Right ventricle myocardium superior (tissue), 1 donor: ENCODE results near the gene CIDEA. TPM values are rescaled to one million over a fixed set of nuclear protein-coding genes. Genes with fewer than 3 reads are reported as not detected.
A peak's percentile ranks its signal among the peaks of the same experiment; 100 is the strongest.

Experiments used
- ATAC-seq: fragments of 200-7000 bp; cut with Tn5 transposase; one replicate; pipeline ENCODE4 v1.9.1; 2020; ENCODE audit warnings: mild to moderate bottlenecking; ENCODE audit not compliant: poor library complexity
- DNase-seq: peaks from one replicate; pipeline ENCODE4 v3.0.0-alpha.2; 2020
- intact Hi-C: fragments of 100-400 bp; cut with DNase I; formaldehyde crosslinking; loops from one replicate; pipeline ENCODE4 v1.11.2; 2022
- total RNA-seq: library from RNA; stranded (reverse); fragmentation: NEBNext Ultra II Directional; extraction: Animal tissue kit (Norgen Biotek cat#: 25700); gene quantifications from one replicate; pipeline ENCODE4 v1.2.1, GENCODE V29; 2021
- donor health status: DM: no; HTN: yes; CAD: no; lungs with severe emphysema.

Gene CIDEA
- total RNA-seq, 1 donor from 2014 or later: 0.91 TPM

DNA sequence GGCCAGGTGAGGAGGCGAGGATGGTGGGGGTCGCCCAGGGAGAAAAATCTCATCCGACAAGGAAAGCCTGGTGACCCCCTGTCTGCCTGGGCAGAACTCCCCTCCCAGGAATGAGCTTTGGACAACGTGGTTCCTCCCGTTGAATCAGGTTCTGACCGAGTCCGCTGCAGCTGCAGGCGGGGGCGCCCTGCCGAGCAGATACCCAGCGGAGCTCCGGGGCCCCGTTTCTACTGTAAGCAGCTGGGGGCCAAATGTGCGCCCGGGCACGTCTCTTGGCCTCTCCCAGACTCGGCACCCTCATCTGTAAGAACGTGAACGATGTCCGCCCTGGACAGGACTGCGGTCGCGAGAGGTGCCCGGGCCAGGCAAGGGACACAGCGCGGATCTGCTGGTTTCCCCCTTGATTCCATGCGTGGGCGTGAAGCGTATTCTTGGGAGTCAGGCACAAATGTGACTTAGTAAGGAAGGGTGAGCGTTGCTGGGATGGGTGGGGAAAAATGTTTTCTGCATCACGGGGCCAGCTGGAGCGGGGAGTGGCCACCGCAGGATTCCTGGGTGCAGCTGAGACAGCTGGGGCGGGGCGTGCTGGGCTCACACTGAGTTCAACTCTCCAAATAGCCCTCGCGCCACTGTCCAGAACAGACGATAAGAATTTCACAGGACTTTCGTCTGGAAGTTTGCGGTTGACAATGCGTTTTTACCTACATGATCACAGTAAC lies 33.7 kb downstream of the CIDEA start:
- intact Hi-C loops: no loop called here
- peak; percentile 89 for DNase-seq

DNA sequence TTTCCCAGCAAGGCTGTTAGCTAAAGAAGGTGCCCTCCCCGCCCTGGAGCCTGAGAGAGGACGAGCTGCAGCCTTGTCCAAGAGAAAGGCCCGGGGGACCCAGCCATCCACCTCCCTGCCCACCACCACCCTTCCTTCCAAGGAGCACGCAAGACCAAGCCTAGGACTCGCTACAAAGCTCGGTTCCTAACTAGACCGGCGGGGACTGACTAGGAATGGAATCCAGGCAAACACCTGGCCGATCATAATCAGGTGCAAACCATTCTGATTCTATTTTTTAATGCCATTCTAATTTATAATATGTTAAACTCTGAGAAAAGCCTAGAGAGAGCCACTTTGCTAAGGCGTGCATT lies 34.2 kb downstream of the CIDEA start:
- intact Hi-C loops: no loop called here
- ATAC-seq (peak; percentile 22), DNase-seq (no peak)

More for the DNA sequence above, 33.7 kb downstream of the CIDEA start:
- peak; percentile 94 for ATAC-seq

DNA sequence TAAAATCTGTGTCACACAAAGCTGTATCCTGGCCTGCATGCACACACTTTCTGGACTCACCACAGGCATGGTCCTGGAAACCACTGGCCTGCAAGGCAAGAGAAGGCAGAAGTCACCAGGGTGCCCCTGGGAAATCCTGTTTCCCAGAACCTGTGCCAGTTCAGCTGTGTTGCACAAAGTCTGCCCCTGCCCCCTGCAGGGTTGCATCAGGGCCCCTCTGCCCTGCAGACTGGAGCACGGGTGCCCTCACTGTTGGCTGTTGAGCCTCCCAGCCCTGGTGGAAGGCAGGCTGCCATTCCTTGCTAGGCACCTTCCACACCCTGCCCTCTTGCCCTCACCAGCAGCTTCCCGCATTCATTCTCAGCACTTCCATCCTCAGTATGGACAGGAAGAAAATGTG lies 35.9 kb downstream of the CIDEA start:
- DNase-seq (no peak), ATAC-seq (no peak)
- intact Hi-C loops: no loop called here

DNA sequence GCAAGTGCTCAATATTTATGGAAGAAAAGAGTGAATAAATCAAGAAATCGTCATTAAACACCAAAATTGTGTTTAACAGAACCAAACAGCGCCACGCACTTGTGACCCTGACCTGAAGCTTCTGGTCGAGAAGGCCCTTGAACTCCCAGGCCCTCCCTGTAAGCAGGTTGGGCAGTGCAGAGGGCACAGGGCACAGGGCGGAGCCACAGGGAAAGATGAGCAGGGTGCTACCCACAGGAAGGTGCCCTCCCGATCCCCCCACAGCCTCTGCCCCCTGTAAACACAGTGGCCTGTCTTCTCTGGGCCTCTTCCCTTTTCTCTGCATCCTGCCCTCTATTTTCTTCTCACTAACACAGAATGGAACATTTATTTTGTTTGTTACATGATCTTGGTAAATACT lies 37.0 kb downstream of the CIDEA start:
- no peak for DNase-seq
- no peak for ATAC-seq
- intact Hi-C loops: no loop called here

DNA sequence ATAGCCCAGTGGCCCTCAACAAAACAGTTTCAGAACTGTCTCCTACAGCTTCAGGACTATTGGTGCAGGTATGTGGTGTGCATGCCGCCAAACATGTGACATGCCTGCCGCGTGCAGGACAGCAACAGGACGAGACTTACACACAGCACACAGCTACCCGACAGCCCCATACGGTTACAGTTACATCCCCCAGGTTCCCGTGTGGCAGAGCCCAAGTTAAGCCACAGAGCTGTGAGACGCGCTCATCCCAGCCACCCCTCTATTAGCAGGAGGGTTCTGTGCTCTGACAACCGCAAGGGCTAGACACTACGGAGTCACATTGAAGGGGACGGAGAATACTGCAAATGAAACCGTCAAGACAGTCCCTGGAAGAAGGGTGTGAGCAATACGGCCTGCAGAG lies 37.5 kb downstream of the CIDEA start:
- intact Hi-C loops: no loop called here
- ATAC-seq: no peak
- no peak for DNase-seq

DNA sequence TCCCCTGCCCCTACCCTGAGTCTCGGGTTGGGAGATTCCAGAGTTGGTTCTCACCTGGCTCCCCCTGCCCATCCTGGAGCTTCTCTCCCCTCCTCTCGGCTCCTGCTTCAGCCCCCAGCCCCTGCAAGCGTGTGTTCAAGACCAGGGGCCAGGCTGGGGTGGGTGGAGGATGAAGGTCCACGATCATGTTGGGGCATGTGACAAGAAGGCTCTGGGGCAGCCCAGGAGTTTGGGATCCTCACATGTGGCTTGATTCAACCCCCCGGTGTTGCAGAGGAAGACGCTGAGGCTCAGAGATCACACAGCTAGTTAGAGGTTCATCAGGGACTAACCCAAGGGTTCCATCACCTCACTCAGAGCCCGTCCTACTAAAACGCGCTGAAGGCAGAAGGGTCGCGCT lies 39.7 kb downstream of the CIDEA start:
- ATAC-seq: no peak
- no peak for DNase-seq
- intact Hi-C loops: no loop called here

DNA sequence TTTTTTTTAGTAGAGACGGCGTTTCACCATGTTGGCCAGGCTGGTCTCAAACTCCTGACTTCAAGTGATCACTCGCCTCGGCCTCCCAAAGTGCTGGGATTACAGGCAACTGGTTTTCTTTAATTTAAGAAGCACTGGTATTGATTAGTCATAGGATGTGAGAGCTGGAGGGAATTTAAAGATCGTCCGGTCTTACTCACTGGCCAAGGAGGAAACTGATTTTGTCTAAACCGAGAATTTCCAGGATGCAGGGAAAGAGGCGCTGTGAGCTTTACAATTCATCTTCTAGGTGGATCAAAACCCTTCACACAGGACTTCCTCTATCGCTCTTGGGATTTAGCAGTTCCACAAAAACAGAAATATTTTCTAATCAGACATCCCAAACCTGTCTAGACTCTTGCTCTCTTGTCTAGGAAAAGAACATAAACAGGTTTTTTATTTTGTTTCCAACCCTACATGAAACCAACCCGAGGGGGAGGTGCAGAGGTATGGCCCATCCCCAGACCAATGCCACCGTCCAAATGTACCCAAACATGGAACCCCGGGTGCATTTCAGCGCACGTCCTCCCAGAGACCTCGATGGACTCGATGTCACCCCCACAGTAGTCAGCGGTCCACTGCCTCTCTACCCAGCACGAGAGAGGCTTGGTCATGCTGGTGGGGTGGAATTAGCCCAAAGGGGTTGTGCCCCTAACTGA lies 41.4 kb downstream of the CIDEA start:
- no peak for DNase-seq
- ATAC-seq: no peak
- intact Hi-C loops: no loop called here

DNA sequence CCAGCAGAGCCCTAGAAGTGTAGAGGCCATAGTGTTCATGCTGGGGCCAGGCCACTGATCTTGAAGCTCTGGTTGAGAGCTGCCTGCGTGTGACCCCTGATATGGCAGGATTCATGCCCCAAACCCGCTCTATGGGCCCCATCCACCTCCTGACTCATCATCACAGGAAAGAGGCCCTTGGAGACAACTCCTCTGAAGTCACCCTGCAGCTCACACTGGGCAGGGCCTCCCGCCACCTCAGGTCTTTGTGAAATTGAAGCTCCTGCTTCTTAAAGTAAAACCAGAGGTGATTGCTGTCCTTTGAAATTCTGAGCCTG lies 41.9 kb downstream of the CIDEA start:
- no peak for DNase-seq
- intact Hi-C loops: no loop called here
- ATAC-seq: no peak

DNA sequence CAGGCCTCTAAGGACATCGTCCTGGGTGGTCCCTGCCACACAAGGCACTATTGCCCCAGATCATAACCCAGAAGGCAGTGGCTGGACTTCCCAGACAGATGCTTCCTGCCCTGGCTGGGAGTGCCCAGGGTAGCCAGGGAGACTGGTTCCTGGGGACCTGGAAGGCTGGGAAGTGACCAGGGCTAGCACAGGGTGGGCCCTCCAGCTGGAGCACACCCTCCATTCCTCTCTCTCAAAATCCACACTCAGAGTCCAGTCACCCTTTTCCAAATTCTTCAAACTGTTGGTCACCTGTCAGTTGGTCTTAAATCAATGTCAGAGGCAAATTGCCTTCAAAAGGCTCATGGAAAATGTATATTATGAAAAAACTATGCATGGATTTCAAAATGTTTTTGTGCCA lies 42.3 kb downstream of the CIDEA start:
- intact Hi-C loops: no loop called here
- no peak for DNase-seq
- ATAC-seq: no peak

DNA sequence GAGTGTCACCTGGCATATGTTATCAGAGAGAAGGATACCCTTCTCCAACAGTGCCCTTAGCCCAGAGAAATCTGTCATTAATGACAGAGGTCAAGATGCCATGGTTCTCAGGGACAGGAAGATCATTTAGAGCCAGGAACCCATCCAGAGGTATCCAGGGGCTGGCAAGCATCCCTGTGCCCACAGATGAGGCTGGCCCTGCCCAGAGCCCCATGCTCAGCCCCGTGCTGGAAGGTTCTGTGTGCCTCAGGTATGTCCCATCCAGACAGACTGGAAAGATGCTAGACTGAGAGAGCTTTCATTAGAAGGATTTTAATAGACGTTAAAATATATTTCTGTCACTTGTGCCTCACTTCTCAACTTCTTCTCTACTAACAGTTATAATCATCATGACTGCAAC lies 45.7 kb downstream of the CIDEA start:
- DNase-seq: no peak
- no peak for ATAC-seq

DNA sequence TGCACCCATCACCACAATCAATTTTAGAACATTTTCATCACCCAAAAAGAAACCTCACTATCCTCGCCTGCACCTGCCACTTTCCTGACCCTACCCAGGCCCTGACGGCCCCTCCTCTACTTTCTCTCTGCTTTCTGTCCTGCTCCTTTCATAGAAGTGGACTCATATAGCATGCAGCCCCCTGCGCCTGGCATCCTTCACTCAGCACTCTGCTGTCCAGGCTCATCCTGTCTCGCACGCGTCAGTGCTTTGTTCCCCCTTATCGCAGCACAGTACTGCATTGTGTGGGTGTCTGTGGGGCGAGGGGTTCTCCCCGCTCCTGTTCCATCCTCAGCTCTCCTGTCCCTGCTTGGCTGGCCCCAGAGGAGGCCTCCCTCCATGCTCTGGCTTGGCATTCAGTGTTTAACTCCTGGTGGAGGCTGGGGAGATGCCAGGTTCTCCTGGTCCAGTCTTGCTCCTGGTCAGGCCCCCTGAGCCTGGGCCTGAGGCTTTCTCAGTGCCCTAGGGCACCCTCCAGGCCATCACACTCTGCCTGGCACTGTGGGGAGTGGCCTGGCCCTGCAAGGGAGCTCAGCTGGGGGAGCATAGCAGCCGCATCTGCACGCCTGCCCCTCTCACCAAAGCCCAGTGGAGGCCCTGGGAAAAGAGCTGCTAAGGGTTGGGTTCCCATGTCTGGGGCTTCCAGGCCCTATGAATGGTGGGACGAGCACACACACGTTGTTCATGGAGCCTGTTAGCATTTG lies 47.3 kb downstream of the CIDEA start:
- intact Hi-C loops: no loop called here
- DNase-seq: no peak
- ATAC-seq: no peak

More for the DNA sequence above, 45.7 kb downstream of the CIDEA start:
- intact Hi-C loops: no loop called here

DNA sequence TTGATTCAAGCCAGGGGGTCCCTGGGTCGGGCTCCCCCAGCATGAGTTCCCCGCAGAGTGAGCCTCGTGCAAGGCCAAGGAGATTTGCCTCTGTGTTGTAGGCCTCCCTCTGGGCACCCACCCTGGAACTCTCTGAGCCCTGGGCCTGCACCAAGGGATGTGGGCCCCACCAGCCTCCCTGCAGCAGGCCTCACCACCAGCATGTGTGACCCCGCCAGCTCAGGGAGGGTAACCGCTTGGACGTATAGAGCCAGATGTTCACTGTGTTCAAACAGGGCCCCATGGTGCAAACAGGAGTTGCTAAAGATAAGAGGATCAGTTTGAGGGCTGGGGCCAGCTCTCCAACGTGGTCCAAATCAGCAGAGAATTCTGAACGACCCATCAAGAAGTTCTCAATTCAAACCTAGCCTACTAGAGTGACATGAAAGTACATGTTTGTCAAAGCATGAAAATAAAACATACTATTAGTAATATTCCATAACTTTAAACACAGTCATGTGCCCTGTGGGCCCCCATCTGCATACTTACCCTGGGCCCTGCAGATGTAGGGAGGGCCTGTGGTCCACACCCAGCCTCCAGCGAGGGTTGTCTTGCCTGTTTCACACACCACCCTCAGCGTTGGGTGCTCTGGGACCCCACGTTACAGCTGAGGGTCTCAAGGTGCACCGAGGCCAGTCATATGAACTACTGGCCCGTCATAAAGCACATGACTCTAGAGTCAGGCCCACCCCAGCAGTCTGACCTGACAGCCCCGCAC lies 48.4 kb downstream of the CIDEA start:
- ATAC-seq: no peak
- no peak for DNase-seq
- intact Hi-C loops: no loop called here

DNA sequence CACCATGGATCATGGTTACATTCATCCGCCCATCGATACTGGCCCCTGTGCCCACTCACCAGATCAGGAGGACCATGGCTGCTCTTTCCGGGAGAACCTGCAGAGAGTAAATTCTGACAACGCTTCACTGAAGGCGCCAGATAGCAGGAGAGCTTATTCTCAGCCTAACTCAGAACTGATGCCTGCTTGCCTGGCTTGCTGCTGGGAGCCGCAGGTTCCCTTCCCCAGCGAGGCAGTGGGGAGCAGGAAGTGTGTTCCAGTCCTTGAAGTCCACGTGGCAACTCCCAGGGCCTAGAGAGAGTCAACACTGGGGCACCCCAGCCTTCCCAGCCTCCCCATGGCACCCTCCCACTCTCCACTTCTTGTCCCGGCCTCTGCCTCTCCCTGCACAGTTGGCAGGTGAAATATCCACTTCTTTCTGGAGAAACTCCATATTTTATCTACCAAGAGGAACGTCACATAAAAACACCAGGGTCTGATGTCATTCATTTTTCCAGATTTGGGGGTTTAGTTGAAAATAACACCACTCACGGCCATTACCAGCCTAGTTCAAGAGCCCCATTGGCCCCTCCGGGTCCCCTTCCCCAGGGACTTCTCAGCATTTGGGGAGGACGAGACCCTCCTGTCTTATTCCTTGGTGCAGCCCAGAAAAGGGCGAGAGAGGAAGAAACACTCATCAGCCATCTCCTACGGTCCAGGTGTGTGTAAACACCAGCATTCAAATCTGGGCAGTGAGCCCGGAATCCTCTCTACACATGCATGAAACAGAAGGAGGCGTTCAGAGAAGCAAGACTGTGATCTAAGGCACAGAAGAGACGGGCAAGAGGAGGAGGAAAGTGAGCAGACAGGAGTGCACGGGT lies 50.4 kb downstream of the CIDEA start:
- ATAC-seq (no peak), DNase-seq (no peak)
- intact Hi-C loops: no loop called here

DNA sequence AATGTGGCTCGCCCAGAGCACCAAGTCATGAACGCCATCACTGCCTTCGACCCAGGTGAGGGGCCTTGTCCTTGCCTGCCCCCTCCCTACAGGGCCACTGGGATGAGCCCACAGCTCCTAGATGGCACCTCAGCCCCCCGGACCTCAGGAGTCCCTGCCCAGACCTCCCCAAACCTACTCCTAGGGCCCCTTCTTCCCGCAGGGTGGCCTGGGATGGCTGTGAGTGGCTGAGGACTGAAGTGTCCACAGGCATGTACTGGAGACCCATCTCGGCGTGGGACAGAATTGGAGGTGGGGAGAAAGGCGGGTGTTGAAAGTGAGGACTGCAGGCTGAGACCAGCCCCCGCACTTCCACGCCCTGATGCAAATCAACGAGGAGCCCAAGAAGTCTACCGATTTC lies 51.0 kb downstream of the CIDEA start:
- ATAC-seq (no peak), DNase-seq (no peak)
- intact Hi-C loops: no loop called here

DNA sequence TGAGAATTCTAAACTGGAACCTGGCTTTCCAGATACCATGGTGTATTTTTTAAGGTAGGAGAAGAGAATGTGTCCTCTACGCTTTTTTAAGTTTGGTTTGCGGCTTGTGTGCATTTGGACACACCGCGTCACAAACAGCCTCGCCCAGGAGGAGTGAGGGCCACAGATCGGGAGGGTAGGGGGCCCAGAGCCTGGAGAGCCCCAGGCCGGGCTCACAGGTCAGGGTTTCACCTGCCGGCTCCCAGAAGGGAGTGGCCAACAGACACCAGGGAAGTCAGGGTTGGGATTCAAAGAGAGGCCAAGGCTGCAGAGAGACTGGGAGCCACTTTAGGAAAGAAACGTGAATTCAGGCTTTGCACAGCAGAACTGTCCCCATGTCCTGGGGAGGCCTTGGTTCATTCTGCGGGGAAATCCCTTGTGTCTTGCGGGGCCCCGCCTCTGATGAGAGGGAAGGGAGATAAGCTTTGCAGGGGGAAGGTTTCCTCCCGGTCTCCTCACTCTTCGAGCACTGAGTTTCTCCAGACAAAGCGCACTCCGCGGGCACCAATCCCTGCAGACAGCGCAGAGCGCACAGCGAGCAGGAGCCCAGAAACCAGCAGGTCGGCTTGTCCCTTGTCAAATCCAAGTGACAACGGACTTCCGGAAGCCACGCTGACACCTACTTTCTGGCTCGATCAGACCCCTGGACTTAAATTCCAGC lies 51.9 kb downstream of the CIDEA start:
- no peak for ATAC-seq
- intact Hi-C loops: no loop called here
- no peak for DNase-seq

DNA sequence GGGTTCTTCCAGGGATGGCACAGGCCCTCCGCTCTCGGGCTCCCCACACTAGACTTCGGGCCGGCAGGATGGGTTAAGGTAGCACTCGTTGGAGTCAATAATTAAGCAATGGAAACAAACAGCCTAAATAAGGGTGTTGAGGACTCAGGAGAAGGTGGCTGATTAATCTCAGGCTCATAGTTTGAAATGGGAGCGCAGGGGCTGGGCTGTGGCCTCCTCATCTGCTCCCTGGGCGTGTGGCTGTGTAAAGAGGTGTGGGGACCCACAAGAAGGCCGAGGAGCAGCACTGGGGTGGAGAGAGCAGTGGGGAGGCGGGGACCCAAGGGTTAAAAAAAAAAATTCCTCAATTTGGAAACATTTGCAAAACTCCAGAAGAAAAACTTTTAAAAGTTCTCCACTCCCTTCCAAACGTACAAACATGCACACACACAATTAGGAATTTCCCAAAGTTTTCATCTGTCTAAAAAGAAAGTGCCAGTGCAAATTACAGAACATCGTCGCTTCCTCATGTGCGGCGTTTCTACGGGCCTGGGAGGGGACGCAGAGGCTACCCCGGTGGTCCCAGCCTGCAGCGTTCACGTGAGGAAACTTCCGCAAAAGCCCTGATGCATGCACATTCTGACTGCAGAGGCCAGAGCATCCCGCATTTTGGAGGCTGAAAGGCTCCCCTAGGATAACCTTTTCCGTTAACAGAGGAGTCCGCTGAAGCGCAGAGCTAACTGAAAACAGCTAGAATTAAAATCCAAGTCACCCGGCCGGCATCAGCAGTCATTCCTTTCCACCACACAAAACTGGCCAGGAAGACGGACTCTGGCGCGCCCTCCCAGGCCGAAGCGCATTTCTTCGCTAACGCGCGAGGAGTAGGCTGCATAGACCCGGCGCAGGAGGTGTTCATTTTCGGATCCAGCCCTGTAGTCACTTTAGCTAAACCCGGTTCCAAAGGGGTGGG lies 52.9 kb downstream of the CIDEA start:
- intact Hi-C loops: no loop called here
- DNase-seq: peak; percentile 77
- peak; percentile 58 for ATAC-seq
